HS-27A (cell line): Measurements from ENCODE around the gene ATG16L1.

ENCODE experiments used
- DNase-seq: peaks from one replicate; pipeline ENCODE4 v3.0.0-alpha.2; 2012; ENCODE audit warnings: low read depth, missing footprints

ATG16L1 gene

DNA sequence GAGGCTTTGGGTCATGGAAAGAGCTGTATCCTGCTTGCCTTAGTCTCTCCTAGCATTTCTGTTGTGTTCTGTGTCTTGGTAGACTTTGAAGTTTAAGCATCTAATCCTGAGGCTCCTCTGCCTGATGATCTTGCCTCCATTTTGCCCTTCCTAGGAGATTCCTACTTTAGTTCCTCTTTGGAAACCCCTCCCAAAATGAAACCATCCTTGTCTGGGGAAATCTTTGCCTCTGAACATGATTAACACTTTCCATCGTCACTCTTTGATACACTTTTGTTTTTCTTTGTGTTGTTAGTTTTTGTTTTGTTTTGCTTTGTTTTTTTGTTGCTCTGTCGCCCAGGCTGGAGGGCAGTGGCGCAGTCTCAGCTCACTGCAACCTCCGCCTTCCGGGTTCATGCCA, 9.2 kb downstream of the ATG16L1 start:
- DNase-seq: no peak

- no peak for DNase-seq
Measured at GRCh38 chr2:233261819-233262555, 10.5 kb downstream of the ATG16L1 start.

GRCh38 chr2:233262562-233262961, 11.1 kb downstream of the ATG16L1 start:
- DNase-seq: no peak

DNA sequence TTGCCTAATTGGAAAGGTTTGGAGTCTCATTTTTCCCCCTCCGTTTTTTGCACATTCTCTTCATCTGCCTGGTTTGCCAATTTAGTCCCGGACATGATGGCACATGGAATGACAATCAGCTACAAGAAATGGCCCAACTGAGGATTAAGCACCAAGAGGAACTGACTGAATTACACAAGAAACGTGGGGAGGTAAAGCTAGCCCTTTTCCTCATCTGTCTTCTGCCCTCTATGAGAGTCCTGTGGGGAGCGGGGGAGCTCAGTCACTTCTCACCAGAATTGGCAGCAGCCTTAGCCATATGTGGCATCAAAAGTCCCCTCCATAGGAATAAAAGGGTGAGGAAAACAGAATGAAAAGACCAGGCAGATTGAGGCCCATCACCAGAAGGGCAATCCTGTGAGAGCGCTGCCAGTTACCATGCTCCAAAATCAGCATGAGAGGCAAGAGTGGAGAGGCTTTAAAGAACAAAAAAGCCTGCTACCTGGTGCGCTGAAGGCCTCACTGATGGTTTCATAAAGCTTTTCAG, 11.6 kb downstream of the ATG16L1 start:
- no peak for DNase-seq

GRCh38 chr2:233264667-233265066, 13.2 kb downstream of the ATG16L1 start:
- DNase-seq: no peak

GRCh38 chr2:233265899-233266431, 14.5 kb downstream of the ATG16L1 start:
- no peak for DNase-seq

- DNase-seq: no peak
Measured at GRCh38 chr2:233266481-233266880, 15.0 kb downstream of the ATG16L1 start.

- no peak for DNase-seq
Measured at GRCh38 chr2:233267516-233268245, 16.2 kb downstream of the ATG16L1 start.

- DNase-seq: no peak
Measured at GRCh38 chr2:233270366-233270765, 18.9 kb downstream of the ATG16L1 start.

DNA sequence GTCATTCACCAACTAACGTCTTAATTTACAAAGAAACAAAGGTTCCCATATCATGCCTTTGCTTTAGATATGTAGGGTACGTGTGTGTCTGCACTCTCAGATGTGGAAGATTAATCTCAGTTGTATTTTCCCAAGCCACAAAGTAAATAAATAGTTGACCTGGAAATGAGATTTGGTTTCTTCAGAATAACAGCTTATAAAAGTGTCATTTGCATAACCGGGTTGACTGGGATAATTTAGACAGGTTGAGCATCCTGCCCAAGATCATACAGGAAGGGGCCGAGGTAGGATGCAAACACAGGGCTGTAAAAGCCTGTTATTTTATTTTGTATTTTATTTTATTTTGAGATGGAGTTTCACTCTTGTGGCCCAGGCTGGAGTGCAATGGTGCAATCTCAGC, 19.5 kb downstream of the ATG16L1 start:
- no peak for DNase-seq

DNA sequence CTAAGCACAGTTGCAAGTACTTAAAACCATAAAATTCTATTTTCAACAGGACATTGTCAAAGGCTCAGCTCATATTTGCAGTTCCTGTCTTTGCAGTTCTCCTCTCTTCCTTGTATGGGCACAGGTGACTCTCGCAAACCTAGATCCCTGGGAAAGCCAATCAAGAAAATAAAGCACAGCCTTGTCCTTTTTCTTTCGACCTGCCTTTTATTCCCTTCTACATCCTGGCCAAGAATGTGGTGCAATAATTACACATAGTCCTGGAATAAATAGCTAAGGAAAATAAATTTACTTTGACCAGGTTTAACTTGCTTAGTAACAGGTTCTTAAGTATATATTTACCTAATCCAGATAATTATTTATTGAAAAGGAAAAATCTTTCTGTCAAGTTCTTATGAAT, 20.2 kb downstream of the ATG16L1 start:
- DNase-seq: no peak

DNA sequence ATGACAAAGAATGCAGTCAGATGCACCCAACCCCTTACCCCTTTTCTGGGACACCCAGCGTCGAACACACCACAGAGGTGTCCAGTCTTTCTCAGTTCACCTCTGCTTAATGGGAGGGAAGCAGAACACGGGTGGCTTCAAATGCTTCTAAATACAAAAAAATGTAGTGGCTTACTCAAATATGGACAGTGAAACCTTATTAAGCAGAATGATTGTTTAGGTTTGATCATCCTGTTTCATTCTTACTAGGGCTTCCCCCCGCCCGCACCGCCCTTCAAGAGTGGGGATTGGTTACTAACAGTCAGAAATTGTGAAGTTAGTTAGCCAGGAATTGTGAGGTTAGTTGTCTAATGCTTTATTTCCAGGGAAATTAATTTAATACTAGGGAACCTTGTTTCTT, 21.6 kb downstream of the ATG16L1 start:
- no peak for DNase-seq

- no peak for DNase-seq
Measured at GRCh38 chr2:233275223-233275622, 23.8 kb downstream of the ATG16L1 start.

GRCh38 chr2:233278921-233279320, 27.4 kb downstream of the ATG16L1 start:
- DNase-seq: no peak

DNA sequence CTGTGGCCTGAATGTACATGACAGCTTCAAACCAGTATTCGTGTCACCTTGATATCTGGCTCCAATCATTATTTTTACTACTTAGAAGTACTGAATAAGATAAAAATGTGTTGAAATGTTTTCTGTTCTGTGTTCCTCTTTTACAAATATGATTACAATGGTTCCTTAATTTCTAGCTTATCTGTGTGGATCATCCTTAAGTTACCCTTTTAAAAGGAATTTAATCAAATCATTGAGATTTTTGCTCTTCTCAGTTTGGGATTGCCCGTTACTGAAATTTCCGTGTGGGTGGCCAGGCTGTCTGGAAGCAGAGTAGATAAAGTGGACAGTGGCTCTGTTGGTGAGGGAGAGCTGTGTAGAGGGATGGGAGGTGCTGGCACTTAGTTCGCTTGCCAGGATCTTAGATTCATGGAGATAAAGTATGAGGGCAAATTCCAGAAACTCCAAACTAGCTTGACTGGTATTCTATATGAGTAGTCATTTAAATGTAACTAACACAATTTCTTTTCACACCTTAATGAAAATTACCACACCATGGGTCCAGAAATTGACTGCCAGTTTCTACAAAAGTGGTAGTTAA, 28.7 kb downstream of the ATG16L1 start:
- no peak for DNase-seq

DNA sequence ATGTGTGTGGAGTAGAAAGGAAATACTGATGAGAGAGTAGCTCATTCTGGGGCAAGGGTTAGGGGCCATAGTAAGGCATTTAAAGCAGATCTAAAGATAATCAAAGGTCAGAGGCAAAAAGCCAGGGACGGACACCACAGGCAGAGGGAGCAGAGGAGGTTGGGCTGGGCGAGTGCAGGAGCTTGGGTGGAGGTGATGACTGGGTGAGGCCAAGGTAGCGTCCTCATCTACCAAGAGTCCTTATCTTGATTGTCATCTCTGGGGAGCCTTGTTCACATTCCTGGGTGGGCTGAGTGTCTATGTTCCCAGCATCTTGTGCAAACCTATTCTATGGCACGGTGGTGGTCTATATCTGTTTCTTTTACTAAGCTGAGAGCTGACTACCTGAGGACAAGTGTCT, 30.1 kb downstream of the ATG16L1 start:
- no peak for DNase-seq

GRCh38 chr2:233281992-233282603, 30.6 kb downstream of the ATG16L1 start:
- DNase-seq: no peak

GRCh38 chr2:233285921-233286320, 34.4 kb downstream of the ATG16L1 start:
- DNase-seq: no peak

GRCh38 chr2:233287871-233288270, 36.4 kb downstream of the ATG16L1 start:
- DNase-seq: no peak

- DNase-seq: no peak
Measured at GRCh38 chr2:233288663-233289062, 37.2 kb downstream of the ATG16L1 start.

GRCh38 chr2:233289648-233290047, 38.2 kb downstream of the ATG16L1 start:
- DNase-seq: no peak
